GM12874 (cell line): ENCODE results near the gene ANKRD50.

Experiments
- CTCF ChIP-seq: IDR thresholded peaks from 2 replicates; pipeline ENCODE4 v1.5.1; 2011; ENCODE audit warnings: low read depth, mild to moderate bottlenecking, control low read depth, low read length, moderate library complexity; ENCODE audit not compliant: insufficient read depth

ANKRD50 gene

GRCh38 chr4:124712372-124713184 lies at the start of gene ANKRD50:
Gene ANKRD50 (minus strand): TSS chr4:124712732. CDS start chr4:124710511, 2,221 bp downstream.
- no peak for TF ChIP-seq CTCF

GRCh38 chr4:124757126-124757525 lies 44.6 kb upstream of the ANKRD50 start:
- TF ChIP-seq CTCF = no peak

GRCh38 chr4:124754681-124755080 lies 42.1 kb upstream of the ANKRD50 start:
- no peak for TF ChIP-seq CTCF

- TF ChIP-seq CTCF = no peak
Measured at GRCh38 chr4:124753941-124754581, 41.5 kb upstream of the ANKRD50 start.

- TF ChIP-seq CTCF = no peak
Measured at GRCh38 chr4:124749421-124749820, 36.9 kb upstream of the ANKRD50 start.

DNA sequence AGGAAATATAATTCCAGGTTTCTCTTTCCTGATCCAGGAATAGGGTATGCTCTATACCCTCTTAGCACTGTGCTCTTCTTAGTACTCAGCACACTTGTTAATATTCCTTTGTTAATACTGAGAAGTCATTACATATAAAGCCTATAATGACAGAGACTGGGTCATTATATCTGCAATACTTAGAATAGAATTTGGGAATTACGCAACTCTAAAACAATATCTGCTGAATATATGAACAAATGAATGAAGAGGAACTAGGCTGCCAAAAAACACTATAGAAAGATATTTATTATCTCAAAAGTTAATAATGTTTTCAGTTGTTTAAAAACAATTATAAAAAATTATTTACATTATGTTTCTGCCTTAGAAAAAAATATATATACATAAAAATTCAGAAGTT lies 36.4 kb upstream of the ANKRD50 start:
- TF ChIP-seq CTCF = no peak

DNA sequence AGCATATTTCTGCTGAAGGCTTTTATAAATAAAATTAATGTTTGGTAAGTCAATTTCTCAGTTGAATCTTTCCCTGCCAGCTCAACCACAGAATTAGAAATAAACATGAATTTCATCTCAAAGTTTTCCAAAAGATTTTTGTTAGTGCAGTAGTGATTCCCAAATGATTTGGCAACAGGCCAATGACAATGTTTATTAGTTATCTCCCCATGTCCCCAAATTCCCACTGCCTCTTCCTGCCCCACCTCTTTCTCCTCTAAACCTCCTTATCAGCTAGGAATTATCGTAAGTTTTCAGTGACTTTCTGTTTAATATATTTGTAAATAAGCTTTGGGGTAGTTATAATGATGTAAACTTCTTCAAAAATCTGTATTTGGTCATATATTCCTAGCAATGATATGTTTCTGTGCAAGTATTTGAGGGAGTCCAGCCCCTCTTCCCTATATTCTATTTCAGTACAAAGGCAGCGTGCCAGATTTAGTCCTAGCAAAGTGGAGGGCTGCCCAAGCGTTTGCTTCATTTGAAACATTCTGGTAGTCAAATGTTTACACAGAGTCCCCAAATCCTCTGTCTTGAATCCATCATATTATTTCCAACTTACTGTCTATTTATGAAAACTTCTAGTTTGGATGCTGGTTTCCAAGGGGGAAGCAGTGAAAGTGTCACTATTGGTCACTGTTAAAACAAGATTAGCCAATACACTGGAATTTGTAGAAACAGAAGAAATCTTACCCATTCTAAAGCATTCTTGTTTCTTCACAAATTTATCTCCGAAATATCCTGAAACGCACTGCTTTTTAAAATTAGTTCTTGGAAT lies 33.7 kb upstream of the ANKRD50 start:
- no peak for TF ChIP-seq CTCF
